Endothelial cell of umbilical vein (primary cell): Measurements from ENCODE around the gene ANKRD33. TPM values are rescaled to one million over a fixed set of nuclear protein-coding genes. Genes with fewer than 3 reads are reported as not detected.

Experiments
- BruUV-seq: library from RNA; stranded (reverse); fragments of 400-500 nt; replicated peaks from 2 replicates; lab custom pipeline; 2021; lab: Mats Ljungman, UMichigan
- CTCF ChIA-PET: fragments of 300-600, 350-600 bp; sonication (Branson Sonifier 250); formaldehyde crosslinking; loops from one replicate; lab custom pipeline; 2021; ENCODE audit warnings: antibody characterized with exemption, inconsistent platforms; lab: Charles Lee
- POLR2A ChIA-PET: fragments of 300-600, 350-600 bp; sonication (Branson Sonifier 250); formaldehyde crosslinking; loops from one replicate; lab custom pipeline; 2021; ENCODE audit warnings: antibody characterized with exemption, inconsistent platforms; lab: Charles Lee
- DNase-seq: peaks from one replicate; pipeline ENCODE4 v3.0.0-alpha.2; 2011; ENCODE audit warnings: low read depth, low spot score
- FAIRE-seq: peaks from 2 replicates; lab custom pipeline; 2011; peaks lifted over from hg19 to GRCh38; lab: Jason Lieb, UNC
- H2AFZ ChIP-seq: 2 replicates; pipeline ENCODE4 v1.6.0; 2012; ENCODE audit warnings: low read depth, low read length, control low read depth, inconsistent platforms
- H3K27ac ChIP-seq: 2 replicates; pipeline ENCODE4 v1.5.1; 2011; ENCODE audit warnings: low read depth, mild to moderate bottlenecking, control low read depth, low read length, moderate library complexity; ENCODE audit not compliant: insufficient read depth
- H3K27me3 ChIP-seq, 2 experiments: 2 replicates each; pipeline versions ENCODE4 v1.6.0 to v1.6.1; 2011; ENCODE audit warnings: low read length in 2 of 2, mixed read lengths in 1 of 2; ENCODE audit not compliant: control insufficient read depth in 2 of 2, insufficient read depth in 2 of 2
- H3K36me3 ChIP-seq, 2 experiments: 2 replicates in 1 of 2; 3 replicates in 1 of 2; pipeline ENCODE4 v1.5.1; 2011; ENCODE audit warnings: low read length in 2 of 2, mild to moderate bottlenecking in 1 of 2, moderate library complexity in 1 of 2; ENCODE audit not compliant: control insufficient read depth in 2 of 2, insufficient read depth in 2 of 2; ENCODE audit errors: extremely low read depth in 1 of 2
- H3K4me1 ChIP-seq: 3 replicates; pipeline ENCODE4 v1.5.1; 2011; ENCODE audit warnings: mild to moderate bottlenecking, low read length; ENCODE audit not compliant: control insufficient read depth, insufficient read depth; ENCODE audit errors: extremely low read depth
- H3K4me2 ChIP-seq: 2 replicates; pipeline ENCODE4 v1.6.1; 2011; ENCODE audit warnings: low read length, control low read depth, mixed read lengths; ENCODE audit not compliant: insufficient read depth
- H3K4me3 ChIP-seq, 3 experiments: fragments of 200-600 bp in 1 of 3; sonication (generic), shearing (Covaris generic) in 1 of 3; replicated peaks in 1 of 3; 2 replicates each; pipeline ENCODE4 v1.5.1; 2011 to 2016; ENCODE audit warnings: control low read depth in 3 of 3, low read length in 3 of 3, mild to moderate bottlenecking in 2 of 3, inconsistent platforms in 1 of 3, low read depth in 1 of 3, moderate library complexity in 1 of 3; ENCODE audit not compliant: insufficient read depth in 1 of 3
- H3K79me2 ChIP-seq: 2 replicates; pipeline ENCODE4 v1.6.0; 2012; ENCODE audit warnings: low read length, inconsistent platforms; ENCODE audit not compliant: control insufficient read depth, insufficient read depth
- H3K9ac ChIP-seq: replicated peaks from 2 replicates; pipeline ENCODE3; 2011; ENCODE audit warnings: low read length, control low read depth; ENCODE audit not compliant: insufficient read depth; ENCODE audit errors: extremely low read depth
- H3K9me1 ChIP-seq: replicated peaks from 3 replicates; pipeline ENCODE4 v1.6.0; 2011; ENCODE audit warnings: mild to moderate bottlenecking, low read length; ENCODE audit not compliant: control insufficient read depth, insufficient read depth; ENCODE audit errors: extremely low read depth
- H3K9me3 ChIP-seq: replicated peaks from 2 replicates; pipeline ENCODE4 v1.5.1; 2012; ENCODE audit warnings: low read length, inconsistent platforms; ENCODE audit not compliant: control insufficient read depth, insufficient read depth
- H4K20me1 ChIP-seq: replicated peaks from 2 replicates; pipeline ENCODE3; 2011; ENCODE audit warnings: mild to moderate bottlenecking, low read length; ENCODE audit not compliant: control insufficient read depth, insufficient read depth; ENCODE audit errors: extremely low read depth
- CTCF ChIP-seq, 2 donors: IDR thresholded peaks; 1 replicate in 1 of 2; 2 replicates in 1 of 2; pipeline ENCODE4 v1.5.1; 2011; ENCODE audit warnings: low read length in 2 of 2, mild to moderate bottlenecking in 2 of 2, moderate library complexity in 2 of 2, control low read depth in 1 of 2, inconsistent platforms in 1 of 2, low read depth in 1 of 2; ENCODE audit not compliant: insufficient read depth in 1 of 2; ENCODE audit errors: extremely low read depth in 1 of 2
- EZH2 ChIP-seq: IDR thresholded peaks from 2 replicates; pipeline ENCODE4 v1.6.1; 2012; ENCODE audit warnings: borderline replicate concordance, low read depth, mild to moderate bottlenecking, moderate library complexity, low read length, inconsistent platforms; ENCODE audit not compliant: severe bottlenecking
- FOS ChIP-seq: IDR thresholded peaks from 2 replicates; pipeline ENCODE4 v1.6.1; 2011; ENCODE audit warnings: mild to moderate bottlenecking, low read length, moderate library complexity, borderline replicate concordance; ENCODE audit not compliant: insufficient read depth
- GATA2 ChIP-seq: IDR thresholded peaks from 2 replicates; pipeline ENCODE4 v1.7.0; 2011; ENCODE audit warnings: low read depth, mild to moderate bottlenecking, moderate library complexity, mixed read lengths, low read length; ENCODE audit not compliant: insufficient read length, insufficient read depth
- JUN ChIP-seq: IDR thresholded peaks from 2 replicates; pipeline ENCODE4 v1.6.1; 2011; ENCODE audit warnings: borderline replicate concordance, low read depth; ENCODE audit not compliant: insufficient read length, insufficient read depth
- MYC ChIP-seq: IDR thresholded peaks from one replicate; pipeline ENCODE4 v1.6.1; 2011; ENCODE audit warnings: mild to moderate bottlenecking, low read depth, low read length
- POLR2A ChIP-seq: IDR thresholded peaks from 2 replicates; pipeline ENCODE4 v1.6.1; 2012; ENCODE audit warnings: low read depth, mild to moderate bottlenecking, control low read depth, low read length
- POLR2AphosphoS5 ChIP-seq: IDR thresholded peaks from 2 replicates; pipeline ENCODE4 v1.6.1; 2012; ENCODE audit warnings: low read depth, mild to moderate bottlenecking, control low read depth, low read length, moderate library complexity; ENCODE audit not compliant: insufficient read depth
- dilution Hi-C: fragments of 300-500 bp; cut with MboI; formaldehyde crosslinking; loops from one replicate; pipeline ENCODE4 v1.15.0; 2019; ENCODE audit warnings: low sequenced_read_pairs; ENCODE audit not compliant: extremely low pct_ligation_motif_present
- intact Hi-C: fragments of 100-400 bp; cut with micrococcal nuclease; formaldehyde crosslinking; loops from one replicate; pipeline ENCODE4 v1.10.0; 2022
- polyA plus RNA-seq, 4 experiments: library from polyadenylated mRNA; depleted of rRNA in 3 of 4; stranded (reverse) in 3 of 4; unstranded in 1 of 4; fragments of >200 nt; gene quantifications; 2 replicates each; pipeline versions ENCODE4 v1.2.1 to v1.2.3, GENCODE V29; 2011 to 2012; ENCODE audit warnings: missing spikeins in 1 of 4
- total RNA-seq: library from RNA; stranded (reverse); gene quantifications from 2 replicates; pipeline ENCODE4 v1.2.3, GENCODE V29; 2021
- TF ChIP-seq, protein P1 (sequence below): IDR thresholded peaks from 2 replicates; pipeline ENCODE4 v1.6.1; 2011; ENCODE audit not compliant: insufficient read depth, insufficient read length

Gene ANKRD33
- total and polyA plus RNA-seq, 2 donors (not counting 3 experiments of a cell fraction or from before 2014, with no cell fraction given) = 0.80 to 1.2 TPM

DNA sequence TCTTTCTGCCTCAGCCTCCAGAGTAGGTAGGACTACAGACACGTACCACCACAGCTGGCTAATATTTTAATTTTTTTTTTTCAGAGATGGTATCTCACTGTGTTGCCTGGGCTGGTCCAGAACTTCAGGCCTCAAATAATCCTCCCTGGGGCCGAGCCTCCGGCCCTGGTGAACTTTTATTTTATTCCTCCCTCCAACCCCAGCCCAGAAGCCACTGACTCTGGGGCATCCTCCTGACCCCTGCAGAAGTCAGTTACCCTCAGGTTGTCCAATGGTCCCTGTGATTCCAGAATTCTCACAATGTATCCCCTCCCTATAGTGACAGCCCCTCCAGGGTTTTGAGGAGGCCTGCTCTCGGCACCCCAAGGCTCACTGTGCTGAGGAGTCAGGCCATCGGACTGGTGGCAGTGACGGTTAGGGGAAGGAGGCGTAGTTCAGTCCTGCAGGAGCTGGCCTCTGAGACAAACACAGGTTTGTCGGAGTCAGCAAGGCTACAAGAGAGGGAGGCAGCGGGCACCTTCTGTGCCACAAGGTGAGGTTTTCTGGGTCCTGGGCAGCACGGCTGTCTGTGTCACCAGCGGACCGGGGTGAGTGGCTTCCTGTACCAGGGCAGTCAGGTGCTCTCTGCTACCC lies 20.0 kb upstream of the ANKRD33 start:
- dilution Hi-C loops = no loop called here
- H2AFZ ChIP-seq = no peak overlapping the region
- FAIRE-seq (no peak), DNase-seq (no peak)
- no peaks in the 10 kb centered on the region for H3K9me3 ChIP-seq
- H3K4me3 ChIP-seq = no peak overlapping the region
- H3K9ac ChIP-seq = no peak overlapping the region
- H4K20me1 ChIP-seq = no peaks in the 10 kb centered on the region
- no peaks in the 10 kb centered on the region for H3K27me3 ChIP-seq
- no peaks in the 10 kb centered on the region for H3K9me1 ChIP-seq
- no TSS peak for BruUV-seq
- TF ChIP-seq GATA2 = no peak
- TF ChIP-seq POLR2A = no peak
- no peak for TF ChIP-seq EZH2
- TF ChIP-seq CTCF (IDR thresholded peaks at IDR 0.05; ENCODE audit: extremely low read depth in 1 of 2, insufficient read depth in 1 of 2, low read depth in 1 of 2, low read length in 2 of 2) = no peak
- no peak for TF ChIP-seq POLR2AphosphoS5
- TF ChIP-seq MYC = no peak
- TF ChIP-seq FOS = no peak
- TF ChIP-seq JUN = no peak
- TF ChIP-seq, protein P1, sequence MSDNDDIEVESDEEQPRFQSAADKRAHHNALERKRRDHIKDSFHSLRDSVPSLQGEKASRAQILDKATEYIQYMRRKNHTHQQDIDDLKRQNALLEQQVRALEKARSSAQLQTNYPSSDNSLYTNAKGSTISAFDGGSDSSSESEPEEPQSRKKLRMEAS = no peak
- CTCF ChIA-PET = interaction anchor here (1.2 kb wide), 1 partner anchor 22 kb away, joined by 3 read pairs; no protein-coding TSS in a partner anchor
- H3K27ac ChIP-seq = no peak overlapping the region
- no peaks in the 10 kb centered on the region for H3K36me3 ChIP-seq
- peaks cover 6% of the 10 kb centered on the region for H3K4me1 ChIP-seq
- intact Hi-C loops = no loop called here
- no peak overlapping the region for H3K4me2 ChIP-seq
- no peaks in the 10 kb centered on the region for H3K79me2 ChIP-seq
- POLR2A ChIA-PET = no interaction called here
